GM19043 (cell line): ENCODE measurements around the gene FKBP5.
"Not testable (repeated sequence)": the region's sequence is repeated elsewhere in the genome, so short reads cannot be mapped to it uniquely, and the experiment has no call there.

Source experiments
- ATAC-seq: cut with Tn5 transposase; IDR thresholded peaks from one replicate; pipeline ENCODE4 v1.9.1; 2021; ENCODE audit warnings: low read depth; ENCODE audit not compliant: unreplicated experiment

FKBP5 gene

DNA sequence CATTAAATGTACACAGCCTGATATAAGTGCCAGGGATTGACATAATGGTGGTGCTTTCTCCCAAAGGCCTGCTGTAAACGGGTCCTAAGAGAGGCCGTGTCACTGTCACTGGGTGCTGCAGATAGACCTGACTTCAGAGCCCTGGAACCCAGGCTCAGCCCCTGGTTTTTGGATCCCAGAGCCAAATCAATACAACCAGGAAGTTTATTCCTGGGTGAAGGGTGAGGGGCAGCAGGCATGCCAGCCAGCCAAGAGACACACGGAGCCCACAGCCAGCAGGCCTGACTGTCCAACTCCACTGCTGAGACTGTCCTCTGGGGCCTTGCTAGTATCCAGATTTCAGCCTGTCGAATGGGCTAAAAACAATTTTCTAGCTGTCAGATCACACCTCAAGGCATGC lies 35.3 kb upstream of the FKBP5 start:
- no peak for ATAC-seq

DNA sequence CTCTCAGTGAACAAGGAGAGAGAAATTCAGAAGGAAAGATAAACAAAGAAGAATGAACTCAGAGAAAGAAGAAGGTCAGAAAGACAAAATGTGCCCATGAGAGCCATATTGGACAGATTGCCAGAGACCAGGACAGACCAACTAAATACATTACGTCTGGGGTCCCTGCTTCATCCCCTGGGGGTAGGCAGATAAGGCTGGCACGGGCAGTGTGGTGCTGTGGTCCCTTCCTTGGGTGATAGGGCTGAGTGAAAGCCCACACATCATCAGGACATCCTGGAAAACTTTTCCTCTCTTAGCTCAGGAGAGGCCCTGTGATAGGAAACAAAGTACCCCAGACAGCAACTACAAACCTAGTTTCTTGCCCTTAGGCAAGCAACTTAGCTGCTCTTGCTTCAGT lies 34.9 kb upstream of the FKBP5 start:
- ATAC-seq = no peak

DNA sequence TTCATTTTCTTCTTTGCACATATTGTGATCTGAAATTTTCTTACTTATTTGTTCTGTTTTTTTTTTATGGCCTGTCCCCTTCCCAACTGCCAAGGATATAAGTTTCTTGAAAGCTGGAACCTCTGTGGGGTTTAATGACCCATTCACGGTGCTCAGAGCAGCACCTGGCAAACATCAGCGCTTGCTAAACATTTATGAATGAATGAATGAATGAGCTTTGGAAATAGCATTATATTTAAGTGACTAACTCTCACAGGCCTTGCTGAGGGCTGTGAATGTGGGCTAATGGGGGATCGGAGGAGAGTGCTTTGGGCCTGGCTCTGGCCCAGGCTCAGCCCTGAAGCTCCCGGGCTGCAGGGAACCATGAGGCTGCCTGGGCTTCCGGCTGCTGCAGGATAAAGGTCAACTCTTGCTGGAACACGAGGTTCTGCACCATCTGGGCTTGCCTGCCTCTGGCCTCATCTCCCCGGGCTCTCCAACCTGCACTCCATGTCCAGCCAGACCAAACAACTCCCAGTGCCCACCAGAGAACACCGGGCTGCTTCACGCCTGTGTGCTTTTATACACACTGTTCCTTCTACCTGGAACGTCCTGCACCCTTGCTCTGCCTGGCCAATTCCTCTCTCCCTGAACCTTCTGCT lies 33.5 kb upstream of the FKBP5 start:
- ATAC-seq = no peak

DNA sequence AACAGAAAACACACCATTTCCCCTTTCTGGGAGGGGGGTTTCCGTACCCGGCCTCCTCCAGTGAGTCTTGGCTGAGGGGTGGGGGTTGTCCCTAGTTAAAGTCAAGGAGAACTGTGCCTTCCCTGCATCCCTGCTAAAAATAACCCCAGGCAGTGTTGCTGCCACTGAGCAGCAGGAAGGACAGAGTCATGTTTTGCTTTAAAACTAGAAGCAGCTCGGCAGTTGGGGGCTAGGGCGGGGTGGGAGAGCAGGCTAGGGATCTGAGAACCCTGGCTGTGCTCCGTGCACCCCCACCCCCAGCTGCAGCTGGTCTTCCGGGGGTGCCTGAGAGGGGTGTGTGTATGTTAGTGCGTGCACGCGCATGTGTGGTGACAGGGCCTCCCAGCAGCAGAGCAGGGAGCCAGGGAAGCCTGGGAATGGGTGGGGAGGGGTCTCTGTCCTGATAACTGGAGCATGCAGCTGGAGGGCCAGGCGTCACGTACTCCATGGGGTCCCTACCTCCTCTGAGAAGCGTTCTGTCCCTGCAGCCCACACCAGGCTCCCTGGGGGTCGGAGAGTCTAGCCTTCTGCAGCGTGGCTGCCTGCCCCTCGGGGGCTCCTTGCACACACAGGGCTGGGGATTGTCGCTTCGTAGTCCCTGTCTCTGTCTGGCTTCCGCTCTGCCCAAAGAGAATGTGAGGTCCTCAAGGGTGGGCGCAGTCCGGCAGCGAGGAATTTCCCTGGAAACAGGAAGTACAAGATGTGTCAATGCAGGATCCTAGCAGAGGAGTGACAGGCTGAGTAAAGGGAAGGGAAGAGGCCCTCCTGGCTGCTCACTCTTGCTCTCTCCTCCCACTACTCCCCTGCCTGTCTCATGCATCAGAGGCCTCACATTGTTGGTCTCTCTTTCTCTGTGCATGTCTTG lies 31.4 kb upstream of the FKBP5 start:
- peak; percentile 52 for ATAC-seq

DNA sequence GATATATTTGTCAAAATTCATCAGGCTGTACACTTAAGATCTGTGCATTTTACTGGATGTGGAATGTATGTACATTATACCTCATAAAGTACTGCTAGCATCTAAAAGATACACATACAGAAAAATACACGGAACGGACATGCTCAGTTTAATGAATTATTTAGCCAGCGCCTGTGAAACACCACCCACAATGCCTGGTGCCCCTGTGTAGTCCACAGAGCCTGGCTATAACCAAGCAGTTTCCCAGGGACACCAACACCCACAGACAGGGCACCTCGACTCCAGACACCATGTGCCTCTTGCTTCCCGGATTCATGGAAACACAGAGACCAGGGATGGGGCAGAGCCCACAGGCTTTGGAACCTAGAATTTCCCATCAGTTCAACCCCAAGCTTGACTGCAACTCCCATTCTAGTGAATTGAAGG lies 30.7 kb upstream of the FKBP5 start:
- peak; percentile 31 for ATAC-seq

DNA sequence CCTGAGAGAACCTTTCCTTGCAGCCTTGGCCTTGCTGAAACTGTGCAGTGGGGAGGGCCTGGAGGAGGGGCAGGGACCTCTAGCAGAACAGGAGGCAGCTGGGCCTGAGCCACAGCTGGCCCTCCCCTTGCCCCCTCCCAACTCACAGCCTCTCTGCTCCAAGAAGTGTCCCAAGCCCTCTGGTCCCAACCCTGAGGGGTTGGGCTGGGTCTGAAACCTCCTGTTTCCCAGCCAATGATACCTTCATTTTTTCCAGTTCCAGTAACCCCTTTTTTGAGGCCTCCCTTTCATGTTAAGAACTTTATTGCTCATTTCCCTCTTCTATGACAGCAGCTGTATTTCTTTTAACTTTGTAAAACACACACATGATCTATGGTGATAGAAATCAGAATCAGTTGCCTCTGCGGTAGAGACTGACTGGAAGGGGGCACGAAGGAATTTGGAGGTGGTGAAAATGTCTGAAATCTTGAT lies 30.2 kb upstream of the FKBP5 start:
- ATAC-seq = no peak

DNA sequence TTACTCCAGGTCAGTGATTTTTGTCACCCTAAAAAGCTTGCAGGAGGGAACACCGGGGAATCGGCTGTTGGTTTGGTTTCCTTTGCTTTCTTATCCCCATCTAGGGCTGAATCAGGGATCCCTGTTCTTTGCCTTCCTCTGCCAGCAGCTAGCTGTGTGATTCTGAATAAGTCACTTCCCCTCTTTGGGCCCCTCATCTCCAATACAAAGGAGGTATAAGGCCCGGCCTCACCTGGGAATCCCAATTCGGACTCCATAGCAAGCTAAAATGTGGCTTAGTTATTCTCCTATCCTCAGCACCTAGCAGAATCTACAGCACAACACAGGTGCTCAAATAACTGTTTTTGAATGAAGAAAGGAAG lies 29.6 kb upstream of the FKBP5 start:
- ATAC-seq = no peak

DNA sequence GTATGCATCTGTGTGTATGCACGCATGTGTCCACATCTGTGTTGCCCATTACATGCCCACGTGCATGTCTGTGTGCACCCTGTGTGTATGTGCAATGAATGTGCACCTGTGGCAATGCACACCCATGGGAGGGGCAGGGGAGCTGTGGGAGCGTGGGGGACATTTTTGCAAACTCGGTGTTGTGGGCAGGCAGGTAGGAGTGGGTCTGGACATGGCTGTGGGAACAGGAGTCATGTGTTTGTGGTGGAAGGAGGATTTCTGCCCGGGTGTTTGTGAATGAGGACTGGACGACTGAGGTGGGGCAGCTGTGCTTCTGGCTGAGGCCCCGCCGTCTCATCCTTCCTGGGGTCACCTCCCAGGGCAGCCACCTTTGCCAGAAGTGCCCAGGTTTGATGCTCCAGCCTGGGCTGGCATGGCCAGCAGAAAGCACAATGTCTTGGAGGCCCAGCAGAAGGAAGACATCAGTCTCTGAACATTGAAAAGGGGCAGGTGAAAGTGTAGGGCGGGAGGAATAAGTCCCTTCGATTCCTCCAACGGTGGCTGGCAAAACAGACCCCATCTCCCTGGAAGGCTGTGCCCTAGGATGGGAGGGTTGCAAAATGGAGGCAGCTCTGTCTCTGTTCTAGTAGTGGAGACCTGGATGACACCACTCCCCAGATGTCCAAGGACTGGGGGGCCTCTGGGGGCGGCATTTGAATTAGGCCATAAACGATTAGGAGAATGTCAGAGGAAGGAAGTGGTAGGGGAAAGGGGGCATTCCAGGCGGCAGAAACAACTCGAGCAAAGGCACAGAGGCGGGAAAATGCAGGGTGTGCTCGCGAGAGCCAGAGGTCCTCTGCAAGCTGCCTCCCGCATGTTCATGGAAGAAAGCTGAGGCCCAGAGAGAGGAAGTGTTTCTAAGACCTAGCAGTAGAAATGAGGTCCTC lies 29.0 kb upstream of the FKBP5 start:
- ATAC-seq = no peak

DNA sequence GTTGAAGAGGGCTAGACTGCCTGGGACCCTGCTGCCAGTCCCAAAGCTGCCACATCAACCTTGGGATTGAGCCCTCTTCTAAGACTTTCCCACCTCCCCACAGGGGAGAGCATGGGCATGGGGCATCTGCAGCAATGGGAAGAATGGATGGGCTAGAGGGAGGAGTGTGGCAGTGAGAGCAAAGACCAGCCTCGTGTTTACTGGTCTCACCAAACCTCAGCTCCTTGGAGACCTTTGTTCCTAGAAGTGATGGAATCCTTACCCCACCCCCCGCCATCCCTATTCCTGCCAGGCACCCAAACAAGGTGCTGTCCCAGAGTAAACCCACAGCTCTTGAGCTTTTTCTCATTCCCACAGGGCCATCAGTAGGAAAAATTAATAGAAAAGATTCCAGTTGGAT lies 28.1 kb upstream of the FKBP5 start:
- no peak for ATAC-seq

DNA sequence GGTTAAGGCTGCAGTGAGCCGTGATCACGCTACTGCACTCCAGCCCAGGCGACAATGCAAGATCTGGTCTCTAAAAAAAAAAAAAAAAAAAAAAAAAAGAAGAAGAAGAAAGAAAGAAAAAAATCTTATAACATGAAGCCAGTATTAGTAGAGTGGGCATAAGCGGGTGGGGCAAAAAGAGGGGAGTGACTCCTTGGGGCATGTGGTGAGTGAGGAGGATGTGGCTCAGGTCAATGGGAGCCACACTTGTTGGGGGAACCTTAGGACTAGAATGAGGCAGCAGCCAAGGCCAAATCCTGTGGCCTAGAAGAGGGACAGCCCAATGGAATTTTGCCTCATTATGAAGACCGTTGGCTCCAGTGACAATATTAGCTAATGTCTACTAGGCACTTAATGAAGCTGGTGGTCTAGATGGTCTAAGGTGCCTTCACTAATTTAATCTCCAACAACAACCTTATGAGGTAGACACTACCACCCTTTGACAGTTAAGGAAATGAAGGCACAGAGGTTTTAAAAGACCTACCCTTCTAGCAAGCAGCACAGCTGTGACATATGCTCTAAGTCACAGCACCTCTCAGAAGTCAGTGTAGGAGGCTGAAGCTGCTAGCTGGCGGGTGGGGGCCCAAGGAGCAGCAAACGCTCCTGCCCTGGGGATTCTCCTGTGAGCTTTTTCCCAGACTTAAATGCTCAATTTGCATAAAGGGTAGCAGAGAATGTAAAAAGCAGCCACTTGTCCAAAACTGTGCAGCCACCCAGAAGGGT lies 24.5 kb upstream of the FKBP5 start:
- no peak for ATAC-seq

DNA sequence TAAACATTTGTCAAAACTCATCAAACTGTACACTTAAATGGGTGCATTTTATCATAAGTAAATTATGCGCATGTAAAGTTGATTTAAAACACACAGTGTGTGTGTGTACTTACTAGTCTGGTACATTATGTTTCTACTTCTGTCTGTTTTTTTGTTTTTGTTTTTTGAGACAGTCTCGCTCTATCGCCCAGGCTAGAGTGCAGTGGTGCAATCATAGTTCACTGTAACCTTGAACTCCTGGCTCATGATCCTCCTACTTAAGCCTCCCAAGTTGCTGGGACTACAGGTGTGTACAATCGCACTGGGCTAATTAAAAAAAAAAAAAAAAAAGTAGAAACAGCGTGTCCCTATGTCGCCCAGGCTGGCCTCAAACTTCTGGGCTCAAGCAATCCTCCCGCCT lies 23.0 kb upstream of the FKBP5 start:
- no peak for ATAC-seq

DNA sequence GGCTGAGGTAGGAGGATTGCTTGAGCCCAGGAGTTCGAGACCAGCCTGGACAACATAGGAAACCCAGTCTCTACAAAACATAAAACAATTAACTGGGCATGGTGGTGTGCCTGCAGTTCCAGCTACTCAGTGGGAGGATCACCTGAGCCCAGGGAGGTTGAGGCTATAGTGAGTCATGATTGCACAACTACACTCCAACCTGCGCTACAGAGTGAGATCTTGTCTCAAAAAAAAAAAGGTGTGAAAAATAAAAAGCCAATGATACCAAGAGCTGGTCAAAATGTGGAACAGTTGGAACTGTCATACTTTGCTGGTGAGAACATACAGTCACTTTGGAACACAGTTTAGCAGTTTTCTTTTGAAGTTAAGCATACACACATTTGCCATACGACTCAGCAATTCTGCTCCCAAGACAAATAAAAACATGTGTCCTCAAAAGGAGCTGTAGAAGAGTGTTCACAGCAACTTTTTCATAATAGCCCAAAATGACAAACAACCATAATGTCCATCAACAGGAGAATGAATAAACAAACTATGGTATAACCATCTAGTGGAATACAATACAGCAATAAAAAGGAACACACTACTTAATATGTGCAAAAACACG lies 21.6 kb upstream of the FKBP5 start:
- no peak for ATAC-seq

DNA sequence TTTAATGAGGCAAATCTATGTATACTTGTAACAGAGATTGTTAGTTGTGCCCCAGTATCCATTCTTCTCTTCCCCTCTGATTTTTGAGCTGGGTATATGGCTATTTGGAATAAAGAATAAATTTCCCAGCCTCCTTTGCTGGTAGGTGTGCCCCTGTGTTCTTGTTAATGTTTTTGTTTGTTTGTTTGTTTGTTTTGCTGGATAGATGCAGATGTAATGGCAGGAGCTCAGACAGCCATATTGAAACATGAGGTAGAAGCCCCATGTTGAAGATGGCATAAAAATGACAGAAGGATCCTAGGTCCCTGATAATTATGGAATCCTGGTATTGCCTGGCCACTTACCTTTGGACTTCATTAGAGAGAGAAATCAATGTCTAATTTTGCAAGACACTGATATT lies 19.9 kb upstream of the FKBP5 start:
- no peak for ATAC-seq

DNA sequence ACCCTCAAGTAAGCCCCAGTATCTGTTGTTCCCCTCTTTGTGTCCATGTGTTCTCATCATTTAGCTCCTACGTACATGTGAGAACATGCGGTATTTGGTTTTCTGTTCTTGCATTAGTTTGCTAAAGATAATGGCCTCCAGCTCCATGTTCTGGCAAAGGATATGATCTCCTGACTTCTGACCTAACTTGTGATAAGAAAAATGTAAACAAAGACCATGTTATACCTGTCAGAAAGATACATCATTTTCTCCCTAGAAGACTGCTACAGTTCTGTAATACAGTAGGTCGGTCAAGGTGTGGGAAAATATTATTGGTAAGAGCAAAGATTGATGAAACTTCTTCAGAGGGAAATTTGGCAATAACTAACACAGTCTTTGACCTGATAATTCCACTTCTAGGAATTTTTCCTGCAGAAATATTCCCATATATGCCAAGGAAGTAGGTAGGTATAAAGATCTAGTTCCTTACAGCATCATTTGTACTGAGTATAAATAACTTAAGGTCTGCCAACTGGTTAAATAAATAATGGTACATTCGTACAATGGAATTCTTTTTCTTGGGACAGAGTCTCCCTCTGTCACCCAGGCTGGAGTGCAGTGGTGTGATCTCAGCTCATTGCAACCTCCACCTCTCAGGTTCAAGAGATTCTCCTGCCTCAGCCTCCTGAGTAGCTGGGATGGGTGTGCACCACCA lies 19.1 kb upstream of the FKBP5 start:
- no peak for ATAC-seq

DNA sequence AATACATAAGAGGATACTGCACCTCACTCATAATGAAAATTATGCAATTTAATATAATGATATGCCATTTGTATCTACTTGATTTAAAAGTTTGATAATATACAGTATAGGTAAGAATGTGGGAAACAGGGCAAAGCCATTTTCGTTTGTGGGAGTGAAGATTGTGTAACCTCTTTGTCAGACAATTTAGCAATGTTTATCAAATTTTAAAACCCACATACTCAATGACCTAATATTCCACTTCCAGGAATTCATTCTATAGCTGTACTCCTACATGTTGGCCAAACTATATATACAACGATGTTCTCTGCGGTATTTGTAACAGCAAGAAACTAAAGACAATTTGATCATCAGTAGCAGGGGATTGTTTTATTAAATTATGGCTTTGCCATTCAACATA lies 17.8 kb upstream of the FKBP5 start:
- ATAC-seq = no peak

DNA sequence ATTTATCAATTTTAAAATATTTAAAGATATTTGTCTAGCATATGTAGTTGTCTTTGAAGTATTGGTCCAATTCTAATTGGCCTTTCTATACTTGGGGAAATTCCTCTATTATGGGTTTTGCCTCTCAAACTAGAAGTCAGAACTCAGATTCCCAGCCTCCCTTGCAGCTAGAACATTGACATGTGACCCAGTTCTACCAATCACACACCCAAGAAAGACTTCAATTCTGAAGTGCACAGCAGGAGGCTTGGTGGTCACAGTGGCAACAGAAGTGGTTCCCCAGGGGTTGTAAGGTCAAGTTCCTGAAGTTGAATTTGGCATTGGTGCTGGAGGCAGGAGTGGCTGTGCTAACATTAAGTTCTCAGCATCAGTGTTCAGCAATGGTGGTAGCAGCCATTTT lies 14.8 kb upstream of the FKBP5 start:
- no peak for ATAC-seq

DNA sequence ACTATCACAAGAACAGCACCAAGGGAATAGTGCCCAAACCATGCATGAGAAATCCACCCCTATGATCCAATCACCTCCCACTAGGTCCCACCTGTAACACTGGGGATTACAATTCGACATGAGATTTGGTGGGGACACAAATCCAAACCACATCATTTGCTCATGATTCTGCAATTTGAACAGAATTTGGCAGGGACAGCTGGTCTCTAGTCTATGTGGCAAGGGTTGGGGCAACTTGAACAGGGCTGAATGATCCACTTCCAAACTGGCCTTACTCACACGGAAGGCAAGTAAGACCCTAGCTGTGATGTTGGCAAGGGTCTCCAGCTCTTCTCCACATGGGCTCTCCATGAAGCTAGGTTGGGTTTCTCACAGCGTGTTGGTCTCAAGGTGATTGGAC lies 10.1 kb upstream of the FKBP5 start:
- ATAC-seq = no peak

DNA sequence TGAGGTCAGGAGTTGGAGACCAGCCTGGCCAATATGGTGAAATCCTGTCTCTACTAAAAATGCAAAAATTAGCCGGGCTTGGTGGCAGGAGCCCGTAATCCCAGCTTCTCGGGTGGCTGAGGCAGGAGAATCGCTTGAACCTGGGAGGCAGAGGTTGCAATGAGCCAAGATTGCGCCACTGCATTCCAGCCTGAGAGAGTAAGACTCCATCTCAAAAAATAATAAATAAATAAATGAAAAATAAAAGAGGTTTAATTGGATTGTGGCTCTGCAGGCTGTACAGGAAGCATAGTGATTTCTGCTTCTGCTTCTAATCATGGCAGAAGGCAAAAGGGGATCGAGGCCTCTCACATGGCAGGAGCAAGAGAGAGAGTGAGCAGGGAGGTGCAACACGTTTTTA lies 9.7 kb upstream of the FKBP5 start:
- ATAC-seq = not testable (repeated sequence)

DNA sequence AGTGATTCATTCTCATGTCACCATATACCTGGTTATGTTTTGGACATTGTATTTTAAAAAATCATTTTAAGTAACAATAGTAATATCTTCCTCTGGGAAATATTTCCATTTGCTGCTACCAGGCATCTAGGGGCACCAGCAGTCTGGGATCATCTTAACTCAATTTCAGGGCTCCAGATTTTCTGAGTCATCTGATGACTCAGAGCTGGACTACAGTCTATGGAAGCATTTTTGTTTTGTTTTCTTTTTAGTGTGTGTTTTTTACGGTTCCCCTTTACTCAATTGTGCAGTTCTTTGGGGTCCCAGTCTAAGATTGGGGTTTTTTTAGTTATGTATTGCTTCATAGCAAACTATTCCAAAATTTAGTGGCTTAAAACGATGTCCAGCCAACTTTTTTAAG lies 5.7 kb upstream of the FKBP5 start:
- ATAC-seq = no peak
